ENCODE data around the gene EXPH5.

Gene EXPH5

GRCh38 chr11:108559340-108559739 is 34.2 kb downstream of the EXPH5 start:
- no peaks in the 10 kb centered on the region for H3K9me3 Mint-ChIP-seq
- no peak overlapping the region for H3K4me3 Mint-ChIP-seq

GRCh38 chr11:108558222-108558621 is 35.3 kb downstream of the EXPH5 start:
- Mint-ChIP-seq H3K4me3 (no peak overlapping the region), H3K4me1 (peaks cover 25% of the 10 kb centered on the region), H3K27ac (no peak overlapping the region), H3K36me3 (no peaks in the 10 kb centered on the region), H3K9me3 (no peaks in the 10 kb centered on the region), H3K27me3 (no peaks in the 10 kb centered on the region)

More at GRCh38 chr11:108559340-108559739, 34.2 kb downstream of the EXPH5 start:
- H3K27me3 Mint-ChIP-seq = no peaks in the 10 kb centered on the region
- H3K27ac Mint-ChIP-seq = no peak overlapping the region
- H3K4me1 Mint-ChIP-seq = peaks cover 25% of the 10 kb centered on the region
- no peaks in the 10 kb centered on the region for H3K36me3 Mint-ChIP-seq

GRCh38 chr11:108556019-108556418 is 37.5 kb downstream of the EXPH5 start:
- no peak overlapping the region for H3K27ac Mint-ChIP-seq
- peaks cover 2% of the 10 kb centered on the region for H3K36me3 Mint-ChIP-seq
- no peaks in the 10 kb centered on the region for H3K9me3 Mint-ChIP-seq
- no peak overlapping the region for H3K4me3 Mint-ChIP-seq
- peaks cover 25% of the 10 kb centered on the region for H3K4me1 Mint-ChIP-seq
- no peaks in the 10 kb centered on the region for H3K27me3 Mint-ChIP-seq

- peaks cover 2% of the 10 kb centered on the region for H3K36me3 Mint-ChIP-seq
- no peaks in the 10 kb centered on the region for H3K9me3 Mint-ChIP-seq
- H3K4me1 Mint-ChIP-seq = no peaks in the 10 kb centered on the region
- no peaks in the 10 kb centered on the region for H3K27me3 Mint-ChIP-seq
- H3K27ac Mint-ChIP-seq = no peak overlapping the region
- H3K4me3 Mint-ChIP-seq = no peak overlapping the region
Observed at GRCh38 chr11:108551651-108552462, 41.7 kb downstream of the EXPH5 start.

GRCh38 chr11:108549319-108549885 is 44.2 kb downstream of the EXPH5 start:
- no peak overlapping the region for H3K27ac Mint-ChIP-seq
- H3K4me3 Mint-ChIP-seq = no peak overlapping the region
- H3K9me3 Mint-ChIP-seq = no peaks in the 10 kb centered on the region
- no peaks in the 10 kb centered on the region for H3K27me3 Mint-ChIP-seq
- H3K36me3 Mint-ChIP-seq = peaks cover 2% of the 10 kb centered on the region
- H3K4me1 Mint-ChIP-seq = no peaks in the 10 kb centered on the region

- H3K4me3 Mint-ChIP-seq = no peak overlapping the region
- H3K4me1 Mint-ChIP-seq = no peaks in the 10 kb centered on the region
- no peaks in the 10 kb centered on the region for H3K27me3 Mint-ChIP-seq
- no peak overlapping the region for H3K27ac Mint-ChIP-seq
- no peaks in the 10 kb centered on the region for H3K36me3 Mint-ChIP-seq
- no peaks in the 10 kb centered on the region for H3K9me3 Mint-ChIP-seq
Observed at GRCh38 chr11:108545909-108546501, 47.6 kb downstream of the EXPH5 start.

- H3K27me3 Mint-ChIP-seq = no peaks in the 10 kb centered on the region
- no peak overlapping the region for H3K27ac Mint-ChIP-seq
- no peak overlapping the region for H3K4me3 Mint-ChIP-seq
- peaks cover under 1% of the 10 kb centered on the region for H3K4me1 Mint-ChIP-seq
- no peaks in the 10 kb centered on the region for H3K9me3 Mint-ChIP-seq
- no peaks in the 10 kb centered on the region for H3K36me3 Mint-ChIP-seq
Observed at GRCh38 chr11:108543316-108543964, 50.1 kb downstream of the EXPH5 start.

- Mint-ChIP-seq H3K27ac (no peak overlapping the region), H3K36me3 (no peaks in the 10 kb centered on the region), H3K4me1 (peaks cover 4% of the 10 kb centered on the region), H3K4me3 (no peak overlapping the region), H3K9me3 (no peaks in the 10 kb centered on the region), H3K27me3 (no peaks in the 10 kb centered on the region)
Observed at GRCh38 chr11:108541531-108541930, 52.0 kb downstream of the EXPH5 start.

GRCh38 chr11:108538502-108538901 is 55.1 kb downstream of the EXPH5 start:
- Mint-ChIP-seq H3K36me3 (peaks cover 2% of the 10 kb centered on the region), H3K27ac (no peak overlapping the region), H3K4me3 (no peak overlapping the region), H3K4me1 (peaks cover 4% of the 10 kb centered on the region), H3K9me3 (no peaks in the 10 kb centered on the region), H3K27me3 (no peaks in the 10 kb centered on the region)

GRCh38 chr11:108538022-108538424 is 55.5 kb downstream of the EXPH5 start:
- Mint-ChIP-seq H3K27ac (no peak overlapping the region), H3K4me1 (peaks cover 4% of the 10 kb centered on the region), H3K4me3 (no peak overlapping the region), H3K36me3 (peaks cover 4% of the 10 kb centered on the region), H3K9me3 (no peaks in the 10 kb centered on the region), H3K27me3 (no peaks in the 10 kb centered on the region)

GRCh38 chr11:108536783-108537182 is 56.8 kb downstream of the EXPH5 start:
- Mint-ChIP-seq H3K27ac (no peak overlapping the region), H3K4me3 (no peak overlapping the region), H3K9me3 (no peaks in the 10 kb centered on the region), H3K27me3 (no peaks in the 10 kb centered on the region), H3K4me1 (peaks cover 5% of the 10 kb centered on the region), H3K36me3 (peaks cover 4% of the 10 kb centered on the region)

- H3K4me3 Mint-ChIP-seq = no peak overlapping the region
- no peaks in the 10 kb centered on the region for H3K27me3 Mint-ChIP-seq
- H3K36me3 Mint-ChIP-seq = peaks cover 5% of the 10 kb centered on the region
- no peaks in the 10 kb centered on the region for H3K9me3 Mint-ChIP-seq
- H3K27ac Mint-ChIP-seq = no peak overlapping the region
- peaks cover 8% of the 10 kb centered on the region for H3K4me1 Mint-ChIP-seq
Observed at GRCh38 chr11:108535384-108535955, 58.1 kb downstream of the EXPH5 start.

- H3K9me3 Mint-ChIP-seq = no peaks in the 10 kb centered on the region
- no peak overlapping the region for H3K4me3 Mint-ChIP-seq
- H3K27ac Mint-ChIP-seq = no peak overlapping the region
- H3K4me1 Mint-ChIP-seq = peaks cover 8% of the 10 kb centered on the region
- peaks cover 5% of the 10 kb centered on the region for H3K36me3 Mint-ChIP-seq
- H3K27me3 Mint-ChIP-seq = no peaks in the 10 kb centered on the region
Observed at GRCh38 chr11:108534274-108534882, 59.2 kb downstream of the EXPH5 start.

- H3K9me3 Mint-ChIP-seq = no peaks in the 10 kb centered on the region
- no peaks in the 10 kb centered on the region for H3K27me3 Mint-ChIP-seq
- no peak overlapping the region for H3K27ac Mint-ChIP-seq
- peaks cover 5% of the 10 kb centered on the region for H3K36me3 Mint-ChIP-seq
- peaks cover 4% of the 10 kb centered on the region for H3K4me1 Mint-ChIP-seq
- H3K4me3 Mint-ChIP-seq = no peak overlapping the region
Observed at GRCh38 chr11:108530426-108530825, 63.1 kb downstream of the EXPH5 start.

- Mint-ChIP-seq H3K27me3 (no peaks in the 10 kb centered on the region), H3K9me3 (no peaks in the 10 kb centered on the region), H3K27ac (no peak overlapping the region), H3K4me1 (peaks cover 4% of the 10 kb centered on the region), H3K36me3 (peaks cover 4% of the 10 kb centered on the region), H3K4me3 (no peak overlapping the region)
Observed at GRCh38 chr11:108527382-108527781, 66.2 kb downstream of the EXPH5 start.

Measured in activated naive CD4-positive, alpha-beta T cell treated with anti-CD3 and anti-CD28 coated beads, Interleukin-2, amount 50 U/mL, for 24 hours (primary cell).